Skin epidermis (tissue), 12 donors: ENCODE measurements around the gene RPL29.
"Not testable (repeated sequence)": the region's sequence is repeated elsewhere in the genome, so short reads cannot be mapped to it uniquely, and the experiment has no call there.

Source experiments
- H3K27ac ChIP-seq, 21 experiments: fragments of 200-600 bp; sonication (generic) in 11 of 21; one replicate each; pipeline ENCODE4 v1.5.0; 2020; ENCODE audit warnings: mild to moderate bottlenecking in 3 of 21, inconsistent platforms in 2 of 21, moderate library complexity in 2 of 21
- H3K4me3 ChIP-seq, 7 experiments: fragments of 200-600 bp; sonication (generic) in 2 of 7; one replicate each; pipeline ENCODE4 v1.5.0; 2020; ENCODE audit warnings: inconsistent platforms in 2 of 7, mild to moderate bottlenecking in 2 of 7, moderate library complexity in 1 of 7

RPL29 gene

GRCh38 chr3:52012699-52013098, 17.0 kb upstream of the RPL29 start:
- no peak overlapping the region for H3K4me3 ChIP-seq
- no peak overlapping the region for H3K27ac ChIP-seq

GRCh38 chr3:52010431-52010830, 14.7 kb upstream of the RPL29 start:
- Histone ChIP-seq H3K4me3 (no peak overlapping the region), H3K27ac (no peak overlapping the region)

GRCh38 chr3:52007291-52007690, 11.6 kb upstream of the RPL29 start:
- H3K27ac ChIP-seq = no peak overlapping the region
- H3K4me3 ChIP-seq = no peak overlapping the region

- H3K4me3 ChIP-seq = no peak overlapping the region
- no peak overlapping the region for H3K27ac ChIP-seq
These were observed 11.1 kb upstream of the RPL29 start for GRCh38 chr3:52006820-52007133.

GRCh38 chr3:52006017-52006819, 10.5 kb upstream of the RPL29 start:
- no peak overlapping the region for H3K4me3 ChIP-seq
- peak overlapping the region in 6 of 21 experiments; percentile 0 to 35 (median 2) for H3K27ac ChIP-seq

GRCh38 chr3:52005571-52005986, 9.9 kb upstream of the RPL29 start:
- H3K4me3 ChIP-seq = no peak overlapping the region
- H3K27ac ChIP-seq = peak overlapping the region in 6 of 21 experiments; percentile 0 to 35 (median 2)

- Histone ChIP-seq H3K27ac (peak overlapping the region in 3 of 21 experiments; percentile 0 to 22 (median 1)), H3K4me3 (no peak overlapping the region)
These were observed 9.3 kb upstream of the RPL29 start for GRCh38 chr3:52004906-52005395.

- no peak overlapping the region for H3K4me3 ChIP-seq
- no peak overlapping the region for H3K27ac ChIP-seq
These were observed 8.6 kb upstream of the RPL29 start for GRCh38 chr3:52004163-52004787.

GRCh38 chr3:52002748-52003147, 7.1 kb upstream of the RPL29 start:
- H3K27ac ChIP-seq = no peak overlapping the region

GRCh38 chr3:52001443-52001974, 5.8 kb upstream of the RPL29 start:
- Histone ChIP-seq H3K4me3 (no peak overlapping the region), H3K27ac (no peak overlapping the region)

More at GRCh38 chr3:52002748-52003147, 7.1 kb upstream of the RPL29 start:
- no peak overlapping the region for H3K4me3 ChIP-seq

- H3K27ac ChIP-seq = no peak overlapping the region
- no peak overlapping the region for H3K4me3 ChIP-seq
These were observed 4.2 kb upstream of the RPL29 start for GRCh38 chr3:51999846-52000245.

GRCh38 chr3:51998774-51999173, 3.1 kb upstream of the RPL29 start:
- H3K27ac ChIP-seq = no peak overlapping the region
- no peak overlapping the region for H3K4me3 ChIP-seq

- H3K4me3 ChIP-seq = no peak overlapping the region
- H3K27ac ChIP-seq = no peak overlapping the region
These were observed 2.4 kb upstream of the RPL29 start for GRCh38 chr3:51997935-51998596.

- no peak overlapping the region for H3K4me3 ChIP-seq
- no peak overlapping the region for H3K27ac ChIP-seq
These were observed 1.5 kb upstream of the RPL29 start for GRCh38 chr3:51997172-51997571.

GRCh38 chr3:51994530-51994929, 1.2 kb downstream of the RPL29 start:
- Histone ChIP-seq H3K27ac (peak overlapping the region in 16 of 21 experiments; percentile 88 to 99 (median 92)), H3K4me3 (peak overlapping the region; percentile 60 to 89 (median 81))

GRCh38 chr3:51993657-51994056, 2.0 kb downstream of the RPL29 start:
- peak overlapping the region in 1 of 21 experiments; percentile 27 for H3K27ac ChIP-seq
- H3K4me3 ChIP-seq = not testable (repeated sequence)

GRCh38 chr3:51992017-51992682, 3.5 kb downstream of the RPL29 start:
- Histone ChIP-seq H3K4me3 (no peak overlapping the region), H3K27ac (no peak overlapping the region)

GRCh38 chr3:51990501-51990971, 5.2 kb downstream of the RPL29 start:
- H3K27ac ChIP-seq = peak overlapping the region in 1 of 21 experiments; percentile 34
- H3K4me3 ChIP-seq = not testable (repeated sequence)

GRCh38 chr3:51988286-51989146, 7.2 kb downstream of the RPL29 start:
- Histone ChIP-seq H3K4me3 (no peak overlapping the region), H3K27ac (peak overlapping the region in 1 of 21 experiments; percentile 11)
